22Rv1 (cell line): ENCODE measurements around the gene NCBP1.

Source experiments
- CTCF ChIP-seq: fragments of 450-650 bp; IDR thresholded peaks from 2 replicates; pipeline ENCODE4 v1.5.1; 2017; ENCODE audit warnings: mild to moderate bottlenecking
- ZFX ChIP-seq: fragments of 450-650 bp; IDR thresholded peaks from 2 replicates; pipeline ENCODE4 v1.6.1; 2017; ENCODE audit warnings: antibody characterized with exemption, borderline replicate concordance

GRCh38 chr9:97668485-97668884 is 34.9 kb downstream of the NCBP1 start:
- no peak for TF ChIP-seq CTCF
- no peak for TF ChIP-seq ZFX
